Cardiac muscle cell (in vitro differentiated cells and primary cell): ENCODE results near the gene B3GNT7. TPM values are rescaled to one million over a fixed set of nuclear protein-coding genes. Genes with fewer than 3 reads are reported as not detected.
A peak's percentile ranks its signal among the peaks of the same experiment; 100 is the strongest.
"Not testable (repeated sequence)": the region's sequence is repeated elsewhere in the genome, so short reads cannot be mapped to it uniquely, and the experiment has no call there.

ENCODE experiments used
- DNase-seq, 2 donors: peaks; one replicate each; pipeline versions ENCODE4 v3.0.0 to v3.0.0-alpha.2; 2010 to 2017; ENCODE audit warnings: low read depth in 1 of 2, low spot score in 1 of 2
- H3K27ac ChIP-seq: fragments of 200-600 bp; sonication (generic); 2 replicates; pipeline ENCODE4 v1.5.1; 2016
- H3K27me3 ChIP-seq: fragments of 200-600 bp; sonication (generic); 2 replicates; pipeline ENCODE4 v1.6.0; 2016; ENCODE audit warnings: control low read depth
- H3K36me3 ChIP-seq: fragments of 200-600 bp; sonication (generic); 2 replicates; pipeline ENCODE4 v1.5.1; 2016; ENCODE audit warnings: control low read depth
- H3K4me1 ChIP-seq: fragments of 200-600 bp; sonication (generic); 2 replicates; pipeline ENCODE4 v1.8.1; 2017; ENCODE audit warnings: low read depth, mild to moderate bottlenecking, mixed run types
- H3K4me3 ChIP-seq: fragments of 200-600 bp; sonication (generic); 2 replicates; pipeline ENCODE4 v1.5.1; 2016; ENCODE audit warnings: mild to moderate bottlenecking
- H3K9me3 ChIP-seq: fragments of 200-600 bp; sonication (generic); 2 replicates; pipeline ENCODE4 v1.5.1; 2017; ENCODE audit warnings: low read depth, mild to moderate bottlenecking, control low read depth
- CTCF ChIP-seq: IDR thresholded peaks from 2 replicates; pipeline ENCODE4 v1.5.1; 2012; ENCODE audit warnings: low read depth, mild to moderate bottlenecking, low read length
- polyA plus RNA-seq: library from polyadenylated mRNA; unstranded; fragments of >200 nt; fragmentation: Nextera tagmentation; extraction: Ambion mirVana; gene quantifications from 2 replicates; pipeline ENCODE4 v1.2.1, GENCODE V29; 2016
- total RNA-seq: library from RNA; depleted of rRNA; stranded (reverse); fragments of >200 nt; gene quantifications from 2 replicates; pipeline ENCODE4 v1.2.3, GENCODE V29; 2016

B3GNT7 gene
- total and polyA plus RNA-seq, 2 experiments from 2014 or later = 2.9 to 15.8 TPM

DNA sequence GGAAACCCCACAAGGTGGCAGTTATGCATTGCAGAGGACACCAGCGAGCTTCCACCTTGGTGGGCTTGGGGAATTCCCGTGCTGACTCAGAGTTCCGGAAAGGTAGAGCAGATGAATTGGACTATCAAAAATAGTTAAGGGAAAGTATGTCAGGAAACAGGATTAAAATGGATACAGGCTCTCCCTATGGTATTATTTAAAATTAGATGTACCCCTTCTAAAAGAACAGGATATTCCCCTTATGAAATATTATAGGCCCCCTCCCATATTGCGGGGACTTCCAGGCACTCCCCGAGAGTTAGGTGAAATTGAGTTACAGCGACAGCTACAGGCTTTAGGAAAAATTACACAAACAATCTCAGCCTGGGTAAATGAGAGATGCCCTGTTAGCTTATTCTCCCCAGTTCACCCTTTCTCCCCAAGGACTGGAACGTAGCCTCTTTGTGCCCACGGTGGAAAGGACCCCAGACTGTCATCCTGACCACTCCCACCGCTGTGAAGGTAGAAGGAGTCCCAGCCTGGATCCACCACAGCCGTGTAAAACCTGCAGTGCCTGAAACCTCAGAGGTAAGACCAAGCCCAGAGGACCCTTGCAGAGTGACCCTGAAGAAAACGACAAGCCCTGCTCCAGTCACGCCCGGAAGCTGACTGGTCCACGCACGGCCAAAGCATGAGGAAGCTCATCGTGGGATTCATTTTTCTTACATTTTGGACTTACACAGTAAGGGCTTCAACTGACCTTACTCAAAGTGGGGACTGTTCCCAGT lies 10.3 kb downstream of the B3GNT7 start:
- H3K27ac ChIP-seq, H3K9me3 ChIP-seq, DNase-seq, H3K36me3 ChIP-seq, H3K4me3 ChIP-seq, H3K27me3 ChIP-seq: not testable (repeated sequence)
- peak; percentile 42 for TF ChIP-seq CTCF
- peaks cover 20% of the 10 kb centered on the region for H3K4me1 ChIP-seq

DNA sequence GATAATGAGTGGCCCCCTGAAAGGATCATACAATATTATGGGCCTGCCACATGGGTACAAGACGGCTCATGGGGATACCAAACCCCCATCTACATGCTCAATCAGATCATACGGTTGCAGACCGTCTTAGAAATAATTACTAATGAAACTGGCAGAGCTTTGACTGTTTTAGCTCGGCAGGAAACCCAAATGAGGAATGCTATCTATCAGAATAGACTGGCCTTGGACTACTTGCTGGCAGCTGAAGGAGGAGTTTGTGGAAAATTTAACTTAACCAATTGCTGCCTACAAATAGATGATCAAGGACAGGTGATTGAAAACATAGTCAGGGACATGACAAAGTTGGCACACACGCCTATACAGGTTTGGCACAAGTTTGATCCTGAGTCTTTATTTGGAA lies 12.2 kb downstream of the B3GNT7 start:
- not testable (repeated sequence) for H3K27ac ChIP-seq, H3K36me3 ChIP-seq, H3K27me3 ChIP-seq, DNase-seq, H3K9me3 ChIP-seq, H3K4me3 ChIP-seq
- H3K4me1 ChIP-seq = peaks cover 14% of the 10 kb centered on the region

DNA sequence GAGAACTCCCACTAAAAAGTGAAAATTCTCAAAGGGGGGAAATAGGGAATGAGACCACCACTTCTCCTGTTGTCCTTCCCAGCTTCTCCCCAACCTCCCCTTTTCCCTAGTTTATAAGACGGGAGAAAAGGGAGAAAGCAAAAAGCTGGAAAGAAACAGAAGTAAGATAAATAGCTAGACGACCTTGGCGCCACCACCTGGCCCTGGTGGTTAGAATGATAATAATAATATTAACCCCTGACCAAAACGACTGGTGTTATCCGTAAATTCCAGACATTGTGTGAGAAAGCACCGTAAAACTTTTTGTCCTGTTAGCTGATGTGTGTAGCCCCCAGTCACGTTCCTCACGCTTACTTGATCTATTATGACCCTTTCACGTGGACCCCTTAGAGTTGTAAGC lies 12.8 kb downstream of the B3GNT7 start:
- H3K4me1 ChIP-seq = peaks cover 18% of the 10 kb centered on the region
- DNase-seq, H3K27ac ChIP-seq, H3K9me3 ChIP-seq, H3K4me3 ChIP-seq, H3K27me3 ChIP-seq, H3K36me3 ChIP-seq: not testable (repeated sequence)

GRCh38 chr2:231409776-231410175 lies 14.3 kb downstream of the B3GNT7 start:
- Histone ChIP-seq H3K4me3 (no peak overlapping the region), H3K27ac (no peak overlapping the region)
- no peak for TF ChIP-seq CTCF

DNA sequence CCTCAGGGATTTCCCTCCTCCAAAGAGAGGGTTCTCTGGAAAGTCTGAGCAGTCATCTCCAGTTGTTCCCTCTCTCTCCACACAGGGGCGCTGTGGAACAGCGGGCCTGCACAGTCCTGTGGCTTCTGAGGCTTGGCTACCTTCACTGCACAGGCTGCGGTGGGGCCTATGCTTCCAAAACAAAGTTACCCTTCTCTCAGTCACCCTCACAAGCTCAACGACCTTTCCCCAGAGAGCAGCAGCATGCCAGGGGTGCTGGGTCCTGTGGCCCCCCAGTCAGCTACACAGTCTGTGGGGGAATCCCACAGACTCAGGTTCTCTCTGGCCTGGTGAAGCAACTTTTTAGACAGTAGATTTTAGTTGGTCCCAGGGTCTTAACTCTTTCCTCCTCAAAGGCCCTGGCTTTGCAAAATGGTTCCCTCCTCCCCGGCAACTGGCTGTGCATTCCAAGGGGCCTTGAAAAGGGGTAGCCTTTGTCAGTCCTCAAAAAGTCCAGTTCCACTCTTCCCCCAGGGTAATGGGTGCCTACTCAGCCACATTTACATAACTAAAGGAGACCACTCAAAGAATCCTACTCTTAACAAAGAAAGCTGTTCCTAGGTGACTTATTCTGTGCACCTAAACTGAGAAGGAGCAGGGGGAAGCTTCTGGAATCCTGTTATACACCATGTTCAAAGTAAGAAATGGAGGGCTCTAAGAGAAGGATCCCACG lies 14.9 kb downstream of the B3GNT7 start:
- H3K36me3 ChIP-seq = no peaks in the 10 kb centered on the region
- H3K4me3 ChIP-seq = no peak overlapping the region
- no peaks in the 10 kb centered on the region for H3K9me3 ChIP-seq
- no peak for DNase-seq
- H3K4me1 ChIP-seq = peaks cover 23% of the 10 kb centered on the region
- H3K27ac ChIP-seq = no peak overlapping the region
- no peaks in the 10 kb centered on the region for H3K27me3 ChIP-seq
- peak; percentile 35 for TF ChIP-seq CTCF

More at GRCh38 chr2:231409776-231410175, 14.3 kb downstream of the B3GNT7 start:
- Histone ChIP-seq H3K27me3 (no peaks in the 10 kb centered on the region), H3K4me1 (peaks cover 19% of the 10 kb centered on the region), H3K36me3 (no peaks in the 10 kb centered on the region), H3K9me3 (no peaks in the 10 kb centered on the region)
- DNase-seq = no peak

- Histone ChIP-seq H3K4me3 (no peak overlapping the region), H3K27me3 (no peaks in the 10 kb centered on the region), H3K27ac (no peak overlapping the region), H3K4me1 (peaks cover 23% of the 10 kb centered on the region), H3K9me3 (no peaks in the 10 kb centered on the region), H3K36me3 (no peaks in the 10 kb centered on the region)
- TF ChIP-seq CTCF = no peak
- no peak for DNase-seq
Observed at GRCh38 chr2:231411237-231411636, 15.7 kb downstream of the B3GNT7 start.
